Upper lobe of left lung (tissue), 6 donors: Measurements from ENCODE around the gene CDC37L1. TPM values are rescaled to one million over a fixed set of nuclear protein-coding genes. Genes with fewer than 3 reads are reported as not detected.

ENCODE experiments used
- ATAC-seq, 2 donors: fragments of 200-7000 bp; cut with Tn5 transposase; one replicate each; pipeline ENCODE4 v1.9.1; 2022; ENCODE audit warnings: mild to moderate bottlenecking in 2 of 2, moderate library complexity in 2 of 2; ENCODE audit not compliant: low FRiP score in 2 of 2
- DNase-seq, 2 donors: peaks; one replicate each; pipeline ENCODE4 v3.0.0-alpha.2; 2019 to 2020
- H3K27ac ChIP-seq, 4 donors: fragments of 200-600 bp; sonication (generic); one replicate each; pipeline ENCODE4 v1.5.1; 2016 to 2019
- H3K27me3 ChIP-seq, 4 donors: fragments of 200-600 bp; sonication (generic); one replicate each; pipeline ENCODE4 v1.5.1; 2017 to 2019
- H3K36me3 ChIP-seq, 4 donors: fragments of 200-600 bp; sonication (generic); one replicate each; pipeline ENCODE4 v1.5.1; 2016 to 2019
- H3K4me1 ChIP-seq, 4 donors: fragments of 200-600 bp; sonication (generic); one replicate each; pipeline ENCODE4 v1.5.1; 2018 to 2019
- H3K4me3 ChIP-seq, 4 donors: fragments of 200-600 bp; sonication (generic); one replicate each; pipeline ENCODE4 v1.5.1; 2017 to 2019; ENCODE audit warnings: mild to moderate bottlenecking in 2 of 4, moderate library complexity in 1 of 4
- H3K9me3 ChIP-seq, 4 donors: fragments of 200-600 bp; sonication (generic); one replicate each; pipeline ENCODE4 v1.5.1; 2018 to 2019
- EP300 ChIP-seq, 4 donors: sonication (generic); formaldehyde crosslinking; IDR thresholded peaks; one replicate each; pipeline ENCODE4 v1.5.1; 2017; ENCODE audit warnings: antibody characterized with exemption in 4 of 4, control low read depth in 2 of 4
- POLR2A ChIP-seq, 4 donors: fragments of 450-650 bp; IDR thresholded peaks; one replicate each; pipeline ENCODE4 v1.5.1; 2016 to 2017; ENCODE audit warnings: antibody characterized with exemption in 4 of 4, mild to moderate bottlenecking in 2 of 4
- POLR2AphosphoS5 ChIP-seq, 2 donors: sonication (generic); formaldehyde crosslinking; IDR thresholded peaks; one replicate each; pipeline ENCODE4 v1.5.1; 2017; ENCODE audit warnings: antibody characterized with exemption in 2 of 2
- WGBS, 2 donors: methylation state at CpG; one replicate each; pipeline ENCODE4 v1.1.5; 2017 to 2018; 5-methylcytosine and 5-hydroxymethylcytosine counted together
- total RNA-seq, 6 donors: library from RNA; depleted of rRNA in 4 of 6; stranded (reverse); fragments of >200 nt in 4 of 6; gene quantifications; one replicate each; pipeline versions ENCODE4 v1.1.0 to v1.2.1, GENCODE V29; 2016 to 2021
- TF ChIP-seq, protein P1 (sequence below), 6 experiments: fragments of 450-650 bp in 4 of 6; fragments of 200-600 bp in 2 of 6; sonication (generic) in 2 of 6; IDR thresholded peaks; one replicate each; pipeline ENCODE4 v1.5.1; 2016 to 2019; ENCODE audit warnings: antibody characterized with exemption in 6 of 6
- donor health status: DM: no; HTN: no; CAD: no; lungs with moderate emphysema.
- donor health status: DM: no; HTN: yes; CAD: no; lungs with severe emphysema.

Gene CDC37L1
- total RNA-seq, 6 donors from 2014 or later, result 8.1 to 38.8 (median 18.2) TPM

- DNase-seq (no peak), ATAC-seq (no peak)
- no peak overlapping the region for H3K27ac ChIP-seq
- H3K36me3 ChIP-seq, result peaks cover 23 to 70% (median 50%) of the 10 kb centered on the region in 4 donors
- no peaks in the 10 kb centered on the region for H3K9me3 ChIP-seq
- no peak overlapping the region for H3K4me3 ChIP-seq
- H3K27me3 ChIP-seq, result no peaks in the 10 kb centered on the region
- WGBS, 2 donors, result 95% methylated on average over 6 of the region's 6 CpGs
- TF ChIP-seq POLR2AphosphoS5 (IDR thresholded peaks at IDR 0.05), result no peak
- no peaks in the 10 kb centered on the region for H3K4me1 ChIP-seq
Measured at GRCh38 chr9:4718911-4719310, 39.5 kb downstream of the CDC37L1 start.

- H3K4me3 ChIP-seq, result no peak overlapping the region
- no peaks in the 10 kb centered on the region for H3K4me1 ChIP-seq
- no peak for TF ChIP-seq POLR2AphosphoS5 (IDR thresholded peaks at IDR 0.05)
- TF ChIP-seq, protein P1, sequence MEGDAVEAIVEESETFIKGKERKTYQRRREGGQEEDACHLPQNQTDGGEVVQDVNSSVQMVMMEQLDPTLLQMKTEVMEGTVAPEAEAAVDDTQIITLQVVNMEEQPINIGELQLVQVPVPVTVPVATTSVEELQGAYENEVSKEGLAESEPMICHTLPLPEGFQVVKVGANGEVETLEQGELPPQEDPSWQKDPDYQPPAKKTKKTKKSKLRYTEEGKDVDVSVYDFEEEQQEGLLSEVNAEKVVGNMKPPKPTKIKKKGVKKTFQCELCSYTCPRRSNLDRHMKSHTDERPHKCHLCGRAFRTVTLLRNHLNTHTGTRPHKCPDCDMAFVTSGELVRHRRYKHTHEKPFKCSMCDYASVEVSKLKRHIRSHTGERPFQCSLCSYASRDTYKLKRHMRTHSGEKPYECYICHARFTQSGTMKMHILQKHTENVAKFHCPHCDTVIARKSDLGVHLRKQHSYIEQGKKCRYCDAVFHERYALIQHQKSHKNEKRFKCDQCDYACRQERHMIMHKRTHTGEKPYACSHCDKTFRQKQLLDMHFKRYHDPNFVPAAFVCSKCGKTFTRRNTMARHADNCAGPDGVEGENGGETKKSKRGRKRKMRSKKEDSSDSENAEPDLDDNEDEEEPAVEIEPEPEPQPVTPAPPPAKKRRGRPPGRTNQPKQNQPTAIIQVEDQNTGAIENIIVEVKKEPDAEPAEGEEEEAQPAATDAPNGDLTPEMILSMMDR (IDR thresholded peaks at IDR 0.05), result no peak
- no peak for TF ChIP-seq EP300 (IDR thresholded peaks at IDR 0.05)
- no peak for TF ChIP-seq POLR2A (IDR thresholded peaks at IDR 0.05)
- no peak overlapping the region for H3K27ac ChIP-seq
- no peak for ATAC-seq
- H3K9me3 ChIP-seq, result no peaks in the 10 kb centered on the region
- DNase-seq, result no peak
- H3K36me3 ChIP-seq, result peaks cover 23 to 47% (median 34%) of the 10 kb centered on the region in 4 donors
- no peaks in the 10 kb centered on the region for H3K27me3 ChIP-seq
- 96 to 98% methylated on average over 4 of the region's 4 CpGs for WGBS, 2 donors
Measured at GRCh38 chr9:4721736-4722135, 42.4 kb downstream of the CDC37L1 start.

DNA sequence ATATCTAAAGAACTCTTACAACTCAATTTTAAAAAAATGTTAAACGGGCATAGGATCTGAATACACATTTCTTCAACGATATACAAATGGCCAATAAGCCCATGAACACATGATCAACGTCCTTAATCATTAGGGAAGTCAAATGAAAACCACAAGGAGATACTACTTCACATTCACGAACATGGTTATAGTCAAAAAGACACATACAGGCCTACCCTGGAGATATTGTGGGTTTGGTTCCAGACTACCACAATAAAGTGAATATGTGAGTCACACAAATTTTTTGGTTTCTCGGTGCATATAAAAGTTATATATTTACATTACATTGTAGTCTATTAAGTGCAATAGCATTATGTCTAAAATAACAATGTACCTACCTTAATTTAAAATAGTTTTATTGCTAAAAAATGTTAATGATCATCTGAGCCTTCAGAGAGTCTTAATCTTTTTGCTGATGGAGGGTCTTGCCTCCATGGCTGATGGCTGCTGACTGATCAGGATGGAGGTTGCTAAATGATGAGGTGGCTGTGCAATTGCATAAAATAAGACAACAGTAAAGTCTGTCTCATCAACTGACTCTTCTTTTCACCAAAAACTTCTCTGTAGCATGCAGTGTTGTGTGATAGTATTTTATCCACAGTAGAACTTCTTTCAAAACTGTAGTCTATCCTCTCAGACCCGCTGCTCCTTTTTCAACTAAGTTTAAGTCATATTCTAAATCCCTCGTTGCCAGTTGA is 46.5 kb downstream of the CDC37L1 start:
- 80 to 82% methylated on average over 7 of the region's 7 CpGs for WGBS, 2 donors
- H3K36me3 ChIP-seq, result peaks cover 0 to 15% (median 10%) of the 10 kb centered on the region in 4 donors
- no peak overlapping the region for H3K27ac ChIP-seq
- DNase-seq (no peak), ATAC-seq (no peak)
- H3K9me3 ChIP-seq, result no peaks in the 10 kb centered on the region
- no peaks in the 10 kb centered on the region for H3K4me1 ChIP-seq
- TF ChIP-seq, protein P1 (IDR thresholded peaks at IDR 0.05), result no peak
- no peak for TF ChIP-seq EP300 (IDR thresholded peaks at IDR 0.05)
- TF ChIP-seq POLR2A (IDR thresholded peaks at IDR 0.05), result no peak
- no peaks in the 10 kb centered on the region for H3K27me3 ChIP-seq
- H3K4me3 ChIP-seq, result no peak overlapping the region

- Histone ChIP-seq H3K4me3 (no peak overlapping the region), H3K27me3 (no peaks in the 10 kb centered on the region), H3K9me3 (no peaks in the 10 kb centered on the region), H3K4me1 (no peaks in the 10 kb centered on the region), H3K27ac (no peak overlapping the region), H3K36me3 (peaks cover 0 to 2% (median under 1%) of the 10 kb centered on the region in 4 donors)
- no peak for DNase-seq
- no peak for ATAC-seq
- TF ChIP-seq, protein P1 (IDR thresholded peaks at IDR 0.05), result no peak
- TF ChIP-seq EP300 (IDR thresholded peaks at IDR 0.05), result no peak
- no peak for TF ChIP-seq POLR2A (IDR thresholded peaks at IDR 0.05)
- TF ChIP-seq POLR2AphosphoS5 (IDR thresholded peaks at IDR 0.05), result no peak
- 41 to 54% methylated on average over 1 of the region's 1 CpG for WGBS, 2 donors
Measured at GRCh38 chr9:4727593-4727992, 48.2 kb downstream of the CDC37L1 start.

GRCh38 chr9:4732890-4733289 is 53.5 kb downstream of the CDC37L1 start:
- Histone ChIP-seq H3K27me3 (no peaks in the 10 kb centered on the region), H3K27ac (no peak overlapping the region), H3K36me3 (no peaks in the 10 kb centered on the region), H3K4me3 (no peak overlapping the region), H3K9me3 (no peaks in the 10 kb centered on the region), H3K4me1 (peaks cover 0 to 4% (median 2%) of the 10 kb centered on the region in 4 donors)
- TF ChIP-seq, protein P1 (IDR thresholded peaks at IDR 0.05), result no peak
- TF ChIP-seq POLR2A (IDR thresholded peaks at IDR 0.05) (no peak), EP300 (IDR thresholded peaks at IDR 0.05) (no peak), POLR2AphosphoS5 (IDR thresholded peaks at IDR 0.05) (no peak)
- no peak for ATAC-seq
- DNase-seq, result no peak
- WGBS, 2 donors, result 96 to 100% methylated on average over 1 of the region's 1 CpG
